Kidney tubule cell (primary cell): ENCODE results near the gene ACOT9.
"Not testable (repeated sequence)": the region's sequence is repeated elsewhere in the genome, so short reads cannot be mapped to it uniquely, and the experiment has no call there.

Source experiments
- DNase-seq: peaks from one replicate; pipeline ENCODE4 v3.0.0-alpha.2; 2018; ENCODE audit warnings: low spot score

ACOT9 gene

GRCh38 chrX:23694606-23695005 lies 48.5 kb downstream of the ACOT9 start:
- peak; percentile 64 for DNase-seq

GRCh38 chrX:23692166-23692565 lies 50.9 kb downstream of the ACOT9 start:
- DNase-seq, result no peak

GRCh38 chrX:23676486-23676885 lies 66.6 kb downstream of the ACOT9 start:
- DNase-seq, result not testable (repeated sequence)

- DNase-seq, result no peak
Observed at GRCh38 chrX:23673108-23673507, 70.0 kb downstream of the ACOT9 start.

GRCh38 chrX:23670528-23670927 lies 72.5 kb downstream of the ACOT9 start:
- no peak for DNase-seq

GRCh38 chrX:23668335-23668734 lies 74.7 kb downstream of the ACOT9 start:
- no peak for DNase-seq

GRCh38 chrX:23667239-23668177 lies 75.6 kb downstream of the ACOT9 start, which contains the start of gene PRDX4:
Gene PRDX4, plus strand, starts transcription at chrX:23667493. Its CDS starts 78 bp downstream, at chrX:23667571.
- DNase-seq, result peak; percentile 86

GRCh38 chrX:23666282-23666681 lies 76.8 kb downstream of the ACOT9 start:
- DNase-seq, result no peak

GRCh38 chrX:23664496-23664895 lies 78.6 kb downstream of the ACOT9 start:
- no peak for DNase-seq

GRCh38 chrX:23662853-23663252 lies 80.2 kb downstream of the ACOT9 start:
- DNase-seq, result no peak

- no peak for DNase-seq
Observed at GRCh38 chrX:23662187-23662586, 80.9 kb downstream of the ACOT9 start.

- DNase-seq, result no peak
Observed at GRCh38 chrX:23661671-23662070, 81.4 kb downstream of the ACOT9 start.

GRCh38 chrX:23660766-23661132 lies 82.3 kb downstream of the ACOT9 start:
- DNase-seq, result no peak

GRCh38 chrX:23660083-23660765 lies 82.9 kb downstream of the ACOT9 start:
- not testable (repeated sequence) for DNase-seq

- DNase-seq, result no peak
Observed at GRCh38 chrX:23659339-23659738, 83.7 kb downstream of the ACOT9 start.

- peak; percentile 28 for DNase-seq
Observed at GRCh38 chrX:23656684-23657083, 86.4 kb downstream of the ACOT9 start.

GRCh38 chrX:23656091-23656490 lies 87.0 kb downstream of the ACOT9 start:
- DNase-seq, result no peak
